Parathyroid adenoma (tissue), 2 donors: ENCODE data around the gene CTTNBP2.

Experiments
- H2AFZ ChIP-seq: fragments of 300-600 bp; sonication (generic); one replicate; pipeline ENCODE4 v1.7.0; 2017; ENCODE audit warnings: antibody characterized with exemption, mild to moderate bottlenecking
- H3K27ac ChIP-seq: fragments of 300-600 bp; sonication (generic); one replicate; pipeline ENCODE4 v1.7.0; 2017
- H3K27me3 ChIP-seq: fragments of 300-600 bp; sonication (generic); one replicate; pipeline ENCODE4 v1.7.0; 2017; ENCODE audit warnings: low read length; ENCODE audit not compliant: control insufficient read depth, insufficient read depth
- H3K36me3 ChIP-seq: fragments of 300-600 bp; sonication (generic); one replicate; pipeline ENCODE4 v1.7.0; 2017; ENCODE audit warnings: low read length; ENCODE audit not compliant: control insufficient read depth, insufficient read depth
- H3K4me1 ChIP-seq: fragments of 300-600 bp; sonication (generic); one replicate; pipeline ENCODE4 v1.7.0; 2017; ENCODE audit warnings: control low read depth
- H3K4me2 ChIP-seq: fragments of 300-600 bp; sonication (generic); one replicate; pipeline ENCODE4 v1.7.0; 2017; ENCODE audit warnings: low read length
- H3K4me3 ChIP-seq: fragments of 300-600 bp; sonication (generic); one replicate; pipeline ENCODE4 v1.7.0; 2017; ENCODE audit warnings: low read depth, low read length
- H3K79me2 ChIP-seq: fragments of 300-600 bp; sonication (generic); one replicate; pipeline ENCODE4 v1.7.0; 2017; ENCODE audit warnings: control low read depth
- H3K9ac ChIP-seq: fragments of 300-600 bp; sonication (generic); one replicate; pipeline ENCODE4 v1.7.0; 2017; ENCODE audit warnings: mild to moderate bottlenecking
- H3K9me3 ChIP-seq: fragments of 300-600 bp; sonication (generic); one replicate; pipeline ENCODE4 v1.7.0; 2017; ENCODE audit warnings: low read length; ENCODE audit not compliant: control insufficient read depth
- CTCF ChIP-seq: fragments of 300-600 bp; sonication (generic); IDR thresholded peaks from one replicate; pipeline ENCODE4 v1.7.0; 2017; ENCODE audit warnings: antibody characterized with exemption, mild to moderate bottlenecking
- donor health status: primary hyperparathyroidism.

CTTNBP2 gene

GRCh38 chr7:117819558-117819957 is 53.7 kb downstream of the CTTNBP2 start:
- Histone ChIP-seq H3K4me3 (no peak overlapping the region), H3K27me3 (no peaks in the 10 kb centered on the region), H2AFZ (no peak overlapping the region), H3K9ac (no peak overlapping the region), H3K79me2 (no peaks in the 10 kb centered on the region), H3K4me1 (no peaks in the 10 kb centered on the region), H3K27ac (no peak overlapping the region), H3K4me2 (no peak overlapping the region), H3K9me3 (no peaks in the 10 kb centered on the region), H3K36me3 (no peaks in the 10 kb centered on the region)
- no peak for TF ChIP-seq CTCF

- H3K9ac ChIP-seq: no peak overlapping the region
These were observed 55.0 kb downstream of the CTTNBP2 start for GRCh38 chr7:117818232-117818631.

GRCh38 chr7:117816727-117817126 is 56.5 kb downstream of the CTTNBP2 start:
- Histone ChIP-seq H3K4me3 (no peak overlapping the region), H3K36me3 (no peaks in the 10 kb centered on the region), H3K9me3 (no peaks in the 10 kb centered on the region), H3K9ac (no peak overlapping the region), H3K27me3 (no peaks in the 10 kb centered on the region), H3K27ac (no peak overlapping the region), H2AFZ (no peak overlapping the region), H3K4me2 (no peak overlapping the region), H3K4me1 (no peaks in the 10 kb centered on the region), H3K79me2 (no peaks in the 10 kb centered on the region)
- TF ChIP-seq CTCF: no peak

More at GRCh38 chr7:117818232-117818631, 55.0 kb downstream of the CTTNBP2 start:
- Histone ChIP-seq H3K79me2 (no peaks in the 10 kb centered on the region), H2AFZ (no peak overlapping the region), H3K36me3 (no peaks in the 10 kb centered on the region), H3K4me2 (no peak overlapping the region), H3K4me1 (no peaks in the 10 kb centered on the region), H3K4me3 (no peak overlapping the region), H3K27me3 (no peaks in the 10 kb centered on the region), H3K27ac (no peak overlapping the region), H3K9me3 (no peaks in the 10 kb centered on the region)
- no peak for TF ChIP-seq CTCF

- Histone ChIP-seq H3K4me3 (no peak overlapping the region), H3K4me1 (no peaks in the 10 kb centered on the region), H3K27me3 (no peaks in the 10 kb centered on the region), H3K27ac (no peak overlapping the region), H3K79me2 (no peaks in the 10 kb centered on the region), H3K36me3 (no peaks in the 10 kb centered on the region), H3K4me2 (no peak overlapping the region), H3K9ac (no peak overlapping the region), H2AFZ (no peak overlapping the region), H3K9me3 (no peaks in the 10 kb centered on the region)
- TF ChIP-seq CTCF: no peak
These were observed 61.5 kb downstream of the CTTNBP2 start for GRCh38 chr7:117811696-117812095.

- H3K4me2 ChIP-seq: no peak overlapping the region
- no peaks in the 10 kb centered on the region for H3K36me3 ChIP-seq
- no peaks in the 10 kb centered on the region for H3K4me1 ChIP-seq
- H2AFZ ChIP-seq: no peak overlapping the region
- H3K9me3 ChIP-seq: no peaks in the 10 kb centered on the region
- no peaks in the 10 kb centered on the region for H3K27me3 ChIP-seq
- H3K79me2 ChIP-seq: no peaks in the 10 kb centered on the region
- no peak for TF ChIP-seq CTCF
- H3K27ac ChIP-seq: no peak overlapping the region
- no peak overlapping the region for H3K9ac ChIP-seq
- H3K4me3 ChIP-seq: no peak overlapping the region
These were observed 62.4 kb downstream of the CTTNBP2 start for GRCh38 chr7:117810642-117811512.
